Fibroblast of lung (primary cell): ENCODE results near the gene MPDZ. TPM values are rescaled to one million over a fixed set of nuclear protein-coding genes. Genes with fewer than 3 reads are reported as not detected.

Source experiments
- DNase-seq, 2 donors: peaks; one replicate each; pipeline versions ENCODE4 v3.0.0 to v3.0.0-alpha.2; 2010; ENCODE audit warnings: low read depth in 2 of 2
- H2AFZ ChIP-seq: 2 replicates; pipeline ENCODE4 v1.5.1; 2012; ENCODE audit warnings: low read length, control low read depth, inconsistent platforms
- H3K27ac ChIP-seq: 2 replicates; pipeline ENCODE4 v1.5.1; 2011; ENCODE audit warnings: low read length, control low read depth; ENCODE audit not compliant: insufficient read depth
- H3K27me3 ChIP-seq: 2 replicates; pipeline ENCODE4 v1.5.1; 2011; ENCODE audit warnings: mild to moderate bottlenecking, low read length; ENCODE audit not compliant: control insufficient read depth, insufficient read depth
- H3K36me3 ChIP-seq: 2 replicates; pipeline ENCODE4 v1.5.1; 2011; ENCODE audit warnings: low read length; ENCODE audit not compliant: control insufficient read depth, insufficient read depth
- H3K4me1 ChIP-seq: 2 replicates; pipeline ENCODE4 v1.5.1; 2011; ENCODE audit warnings: low read length; ENCODE audit not compliant: control insufficient read depth, insufficient read depth; ENCODE audit errors: extremely low read depth
- H3K4me2 ChIP-seq: 2 replicates; pipeline ENCODE4 v1.5.1; 2011; ENCODE audit warnings: low read length, control low read depth; ENCODE audit not compliant: insufficient read depth; ENCODE audit errors: extremely low read depth
- H3K4me3 ChIP-seq, 4 experiments: fragments of 200-600 bp in 1 of 4; sonication (generic) in 1 of 4; replicated peaks in 1 of 4; 2 replicates each; pipeline ENCODE4 v1.5.1; 2011 to 2016; ENCODE audit warnings: low read length in 4 of 4, low read depth in 3 of 4, mild to moderate bottlenecking in 3 of 4, control low read depth in 2 of 4, inconsistent platforms in 1 of 4, mixed read lengths in 1 of 4; ENCODE audit not compliant: insufficient read depth in 1 of 4; ENCODE audit errors: control extremely low read depth in 1 of 4
- H3K79me2 ChIP-seq: 2 replicates; pipeline ENCODE4 v1.5.1; 2012; ENCODE audit warnings: mild to moderate bottlenecking, low read length, inconsistent platforms; ENCODE audit not compliant: control insufficient read depth, insufficient read depth
- H3K9ac ChIP-seq: 2 replicates; pipeline ENCODE4 v1.5.1; 2011; ENCODE audit warnings: mild to moderate bottlenecking, low read length, control low read depth; ENCODE audit not compliant: insufficient read depth
- H3K9me3 ChIP-seq: 2 replicates; pipeline ENCODE4 v1.5.1; 2012; ENCODE audit warnings: low read depth, low read length; ENCODE audit not compliant: control insufficient read depth, insufficient read depth
- H4K20me1 ChIP-seq: 2 replicates; pipeline ENCODE4 v1.5.1; 2011; ENCODE audit warnings: low read length; ENCODE audit not compliant: control insufficient read depth, insufficient read depth; ENCODE audit errors: extremely low read depth
- CTCF ChIP-seq, 2 donors: IDR thresholded peaks in 1 of 2; conservative IDR thresholded peaks in 1 of 2; 1 replicate in 1 of 2; 2 replicates in 1 of 2; pipeline ENCODE4 v1.5.1; 2011 to 2012; ENCODE audit warnings: low read length in 2 of 2, control low read depth in 1 of 2, inconsistent platforms in 1 of 2, low read depth in 1 of 2, mild to moderate bottlenecking in 1 of 2
- EZH2 ChIP-seq: IDR thresholded peaks from 2 replicates; pipeline ENCODE4 v1.5.1; 2012; ENCODE audit warnings: low read length, control low read depth, mild to moderate bottlenecking; ENCODE audit errors: missing control alignments
- polyA plus RNA-seq, 2 donors: library from polyadenylated mRNA; depleted of rRNA in 1 of 2; stranded (reverse) in 1 of 2; unstranded in 1 of 2; fragments of >200 nt; gene quantifications; 2 replicates each; pipeline ENCODE4 v1.2.1, GENCODE V29; 2011 to 2012; ENCODE audit warnings: missing spikeins in 1 of 2
- total RNA-seq: library from RNA; depleted of rRNA; stranded (reverse); fragments of >200 nt; gene quantifications from 2 replicates; pipeline ENCODE4 v1.2.1, GENCODE V29; 2014

Gene MPDZ
- total and polyA plus RNA-seq, 2 donors (not counting 1 experiment from before 2014, with no cell fraction given): 28.9 to 66.9 TPM

GRCh38 chr9:13241283-13241682 is 38.2 kb downstream of the MPDZ start:
- Histone ChIP-seq H2AFZ (no peak overlapping the region), H3K27ac (no peak overlapping the region), H3K4me1 (no peaks in the 10 kb centered on the region), H3K4me3 (no peak overlapping the region), H4K20me1 (no peaks in the 10 kb centered on the region), H3K4me2 (no peak overlapping the region), H3K9me3 (no peaks in the 10 kb centered on the region), H3K9ac (no peak overlapping the region), H3K79me2 (no peaks in the 10 kb centered on the region), H3K27me3 (no peaks in the 10 kb centered on the region), H3K36me3 (no peaks in the 10 kb centered on the region)
- no peak for DNase-seq
- no peak for TF ChIP-seq CTCF (conservative IDR thresholded peaks at IDR 0.05 in 1 of 2, IDR thresholded peaks at IDR 0.05 in 1 of 2; ENCODE audit: low read depth in 1 of 2, low read length in 2 of 2)
- TF ChIP-seq EZH2: no peak

- Histone ChIP-seq H3K4me1 (no peaks in the 10 kb centered on the region), H3K27me3 (no peaks in the 10 kb centered on the region), H3K9me3 (no peaks in the 10 kb centered on the region), H3K79me2 (no peaks in the 10 kb centered on the region), H2AFZ (no peak overlapping the region), H3K27ac (no peak overlapping the region), H3K36me3 (no peaks in the 10 kb centered on the region), H3K9ac (no peak overlapping the region), H3K4me2 (no peak overlapping the region), H4K20me1 (no peaks in the 10 kb centered on the region), H3K4me3 (no peak overlapping the region)
- no peak for DNase-seq
- TF ChIP-seq CTCF (conservative IDR thresholded peaks at IDR 0.05 in 1 of 2, IDR thresholded peaks at IDR 0.05 in 1 of 2; ENCODE audit: low read depth in 1 of 2, low read length in 2 of 2): no peak
- no peak for TF ChIP-seq EZH2
These were observed 39.8 kb downstream of the MPDZ start for GRCh38 chr9:13239660-13240059.

GRCh38 chr9:13239208-13239607 is 40.3 kb downstream of the MPDZ start:
- Histone ChIP-seq H3K9ac (no peak overlapping the region), H3K4me1 (no peaks in the 10 kb centered on the region), H2AFZ (no peak overlapping the region), H4K20me1 (no peaks in the 10 kb centered on the region), H3K36me3 (no peaks in the 10 kb centered on the region), H3K9me3 (no peaks in the 10 kb centered on the region), H3K4me2 (no peak overlapping the region), H3K4me3 (no peak overlapping the region), H3K27ac (no peak overlapping the region), H3K27me3 (no peaks in the 10 kb centered on the region), H3K79me2 (no peaks in the 10 kb centered on the region)
- TF ChIP-seq CTCF (conservative IDR thresholded peaks at IDR 0.05 in 1 of 2, IDR thresholded peaks at IDR 0.05 in 1 of 2; ENCODE audit: low read depth in 1 of 2, low read length in 2 of 2): no peak
- no peak for TF ChIP-seq EZH2
- DNase-seq: no peak
